K562 (cell line): ENCODE measurements around the gene ACOX1. TPM values are rescaled to one million over a fixed set of nuclear protein-coding genes. Genes with fewer than 3 reads are reported as not detected.

ENCODE experiments used
- ATAC-seq: fragments of 200-7000 bp; cut with Tn5 transposase; 3 replicates; pipeline ENCODE4 v1.9.1; 2020; ENCODE audit warnings: moderate library complexity
- BruUV-seq: library from RNA; stranded (reverse); fragments of 400-500 nt; replicated peaks from 2 replicates; lab custom pipeline; 2021; lab: Mats Ljungman, UMichigan
- CTCF ChIA-PET: fragments of 300-600 bp; formaldehyde crosslinking; extraction: SDS; loops from one replicate; lab custom pipeline; 2021; ENCODE audit warnings: low intra/inter-chr PET ratio; lab: Yijun Ruan, JAX
- POLR2A ChIA-PET: fragments of 300-600, 350-650 bp; sonication (Branson Sonifier 250); formaldehyde crosslinking; extraction: SDS; loops from one replicate; lab custom pipeline; 2021; ENCODE audit warnings: antibody characterized with exemption, inconsistent platforms; lab: Yijun Ruan, JAX
- DNase-seq, 4 experiments: peaks; one replicate each; pipeline versions ENCODE4 v3.0.0 to v3.0.0-alpha.2; 2011 to 2018; ENCODE audit warnings: low spot score in 3 of 4, mixed read lengths in 3 of 4; ENCODE audit errors: extremely low read depth in 1 of 4
- FAIRE-seq: peaks from 2 replicates; lab custom pipeline; 2011; peaks lifted over from hg19 to GRCh38; lab: Jason Lieb, UNC
- H2AFZ ChIP-seq: 2 replicates; pipeline ENCODE4 v1.6.0; 2011; ENCODE audit warnings: low read depth, low read length, control low read depth, inconsistent platforms
- H3K27ac ChIP-seq: fragments of 200-600 bp; 3 replicates; pipeline ENCODE4 v1.8.0; 2011; ENCODE audit warnings: low read depth, mild to moderate bottlenecking, control low read depth, inconsistent platforms, low read length, moderate library complexity, mixed read lengths; ENCODE audit errors: extremely low read depth
- H3K27me3 ChIP-seq, 2 experiments: fragments of 300-600 bp in 1 of 2; 2 replicates in 1 of 2; 3 replicates in 1 of 2; pipeline versions ENCODE4 v1.6.0 to v1.8.0; 2011; ENCODE audit warnings: inconsistent platforms in 2 of 2, low read length in 2 of 2, mild to moderate bottlenecking in 1 of 2, mixed read lengths in 1 of 2, moderate library complexity in 1 of 2; ENCODE audit not compliant: control insufficient read depth in 2 of 2, insufficient read depth in 2 of 2
- H3K36me3 ChIP-seq: fragments of 300-600 bp; 3 replicates; pipeline ENCODE4 v1.8.0; 2011; ENCODE audit warnings: mild to moderate bottlenecking, low read length, inconsistent platforms; ENCODE audit not compliant: control insufficient read depth, insufficient read depth
- H3K4me1 ChIP-seq, 2 experiments: fragments of 200-600 bp in 1 of 2; replicated peaks in 1 of 2; 2 replicates in 1 of 2; 3 replicates in 1 of 2; pipeline versions ENCODE4 v1.5.1 to v1.8.0; 2011; ENCODE audit warnings: inconsistent platforms in 2 of 2, low read length in 2 of 2, mild to moderate bottlenecking in 1 of 2, mixed read lengths in 1 of 2, moderate library complexity in 1 of 2; ENCODE audit not compliant: control insufficient read depth in 2 of 2, insufficient read depth in 2 of 2
- H3K4me2 ChIP-seq: 2 replicates; pipeline ENCODE4 v1.6.1; 2011; ENCODE audit warnings: low read length, control low read depth, inconsistent platforms, mixed read lengths; ENCODE audit not compliant: insufficient read depth
- H3K4me3 ChIP-seq: fragments of 200-600 bp; sonication (generic), shearing (Covaris generic); 2 replicates; pipeline ENCODE4 v1.5.1; 2016; ENCODE audit warnings: control low read depth, inconsistent platforms
- H3K79me2 ChIP-seq: fragments of 200-600 bp; 3 replicates; pipeline ENCODE4 v1.8.0; 2011; ENCODE audit warnings: low read length, inconsistent platforms; ENCODE audit not compliant: control insufficient read depth, insufficient read depth
- H3K9ac ChIP-seq, 2 experiments: 2 replicates each; pipeline versions ENCODE4 v1.6.0 to v1.6.1; 2011; ENCODE audit warnings: low read depth in 2 of 2, low read length in 2 of 2, control low read depth in 1 of 2, inconsistent platforms in 1 of 2, mild to moderate bottlenecking in 1 of 2, mixed read lengths in 1 of 2; ENCODE audit not compliant: insufficient read depth in 1 of 2
- H3K9me1 ChIP-seq: one replicate; pipeline ENCODE4 v1.6.0; 2011; ENCODE audit warnings: inconsistent platforms, mild to moderate bottlenecking, low read length, moderate library complexity; ENCODE audit not compliant: control insufficient read depth, insufficient read depth
- H3K9me3 ChIP-seq: replicated peaks from 2 replicates; pipeline ENCODE4 v1.5.1; 2011; ENCODE audit warnings: low read depth, low read length, inconsistent platforms; ENCODE audit not compliant: control insufficient read depth, insufficient read depth
- H4K20me1 ChIP-seq: replicated peaks from 2 replicates; pipeline ENCODE4 v1.6.1; 2011; ENCODE audit warnings: low read length, inconsistent platforms, mixed read lengths; ENCODE audit not compliant: control insufficient read depth, insufficient read depth
- EZH2 ChIP-seq: IDR thresholded peaks from 2 replicates; pipeline ENCODE4 v1.6.1; 2012; ENCODE audit warnings: low read depth, mild to moderate bottlenecking, inconsistent platforms, low read length, borderline replicate concordance
- JUNB ChIP-seq: fragments of 450-650 bp; formaldehyde crosslinking; conservative IDR thresholded peaks from 2 replicates; pipeline ENCODE4 v1.4.0; 2020; ENCODE audit warnings: mild to moderate bottlenecking
- MYBL2 ChIP-seq, 2 experiments: fragments of 450-650 bp in 1 of 2; sonication (generic) in 1 of 2; formaldehyde crosslinking in 1 of 2; IDR thresholded peaks; 2 replicates each; pipeline versions ENCODE4 v1.6.1 to v1.8.1; 2017 to 2022; ENCODE audit warnings: borderline replicate concordance in 1 of 2, inconsistent platforms in 1 of 2, low read depth in 1 of 2, mild to moderate bottlenecking in 1 of 2, missing genetic modification reagents in 1 of 2, moderate library complexity in 1 of 2
- NUFIP1 ChIP-seq: fragments of 450-650 bp; IDR thresholded peaks from 2 replicates; pipeline ENCODE4 v1.6.1; 2018; ENCODE audit not compliant: partially characterized antibody
- SETDB1 ChIP-seq: IDR thresholded peaks from one replicate; pipeline ENCODE4 v1.6.1; 2012; ENCODE audit warnings: low read length, control low read depth, inconsistent platforms
- TEAD4 ChIP-seq, 2 experiments: sonication (generic) in 1 of 2; formaldehyde crosslinking in 1 of 2; IDR thresholded peaks; 2 replicates each; pipeline versions ENCODE4 v1.6.1 to v1.8.0; 2012 to 2022; ENCODE audit warnings: borderline replicate concordance in 1 of 2, inconsistent platforms in 1 of 2, low read length in 1 of 2, mild to moderate bottlenecking in 1 of 2, missing genetic modification reagents in 1 of 2
- ZFPM2 ChIP-seq: fragments of 250-450 bp; sonication (Bioruptor Pico); IDR thresholded peaks from 2 replicates; pipeline ENCODE4 v1.5.1; 2022; ENCODE audit warnings: mild to moderate bottlenecking
- ZKSCAN1 ChIP-seq: fragments of 150-350 bp; IDR thresholded peaks from 2 replicates; pipeline ENCODE4 v1.6.1; 2016; ENCODE audit warnings: low read depth, low read length
- WGBS: fragments of 100-300 bp; shearing (Covaris generic); methylation state at CpG from one replicate; pipeline ENCODE4 v1.1.6; 2016; ENCODE audit warnings: low coverage, mixed read lengths; ENCODE audit not compliant: insufficient coverage; ENCODE audit errors: missing lambda C conversion rate; 5-methylcytosine and 5-hydroxymethylcytosine counted together
- in situ Hi-C: fragments of 300-500 bp; cut with MboI; formaldehyde crosslinking; loops from 4 replicates; pipeline ENCODE4 v1.15.0; 2018; ENCODE audit warnings: inconsistent platforms, mixed read lengths
- intact Hi-C: fragments of 100-400 bp; cut with micrococcal nuclease; formaldehyde crosslinking; loops from 2 replicates; pipeline ENCODE4 v1.14.2; 2022
- polyA plus RNA-seq, 8 experiments: library from polyadenylated mRNA; depleted of rRNA in 4 of 8; stranded (reverse) in 5 of 8; unstranded in 3 of 8; fragments of >200 nt; fragmentation: Nextera tagmentation in 2 of 8; fragmentation: Illumina TruSeq in 1 of 8; extraction: Ambion mirVana in 2 of 8; extraction: Trizol in 1 of 8; gene quantifications; 2 replicates each; pipeline versions ENCODE4 v1.2.1 to v1.2.3, GENCODE V29; 2011 to 2014; ENCODE audit warnings: inconsistent platforms in 1 of 8, missing spikeins in 1 of 8
- total RNA-seq, 7 experiments: library from RNA; depleted of rRNA in 6 of 7; stranded (reverse); fragments of >200 nt in 6 of 7; fragmentation: Illumina TruSeq in 2 of 7; extraction: Trizol in 2 of 7; gene quantifications; 2 replicates each; pipeline versions ENCODE4 v1.2.1 to v1.2.3, GENCODE V29; 2011 to 2021; ENCODE audit warnings: low replicate concordance in 1 of 7
- TF ChIP-seq, protein P1 (sequence below): sonication (generic); IDR thresholded peaks from 2 replicates; pipeline ENCODE4 v1.6.1; 2016
- TF ChIP-seq, protein P2 (sequence below), 2 experiments: fragments of 450-650 bp; formaldehyde crosslinking in 1 of 2; IDR thresholded peaks; 2 replicates each; pipeline versions ENCODE4 v1.4.0 to v1.6.1; 2014 to 2020; ENCODE audit warnings: mild to moderate bottlenecking in 2 of 2, borderline replicate concordance in 1 of 2, low read depth in 1 of 2

ACOX1 gene
- total and polyA plus RNA-seq, 9 of the 15 experiments (the other 6 are each of a cell fraction or from before 2014, with no cell fraction given), result 7.8 to 24.1 (median 14.5) TPM

GRCh38 chr17:76019833-76020467 is 41.0 kb upstream of the ACOX1 start:
- FAIRE-seq (no peak), DNase-seq (no peak), ATAC-seq (no peak)
- no peak overlapping the region for H3K4me2 ChIP-seq
- H3K4me1 ChIP-seq, result peaks cover 0 to 51% of the 10 kb centered on the region in 2 experiments; a peak in 3 of 5 replicates
- no peak overlapping the region for H3K27ac ChIP-seq
- ChIA-PET CTCF (no interaction called here), POLR2A (interaction anchor here (0.6 to 1.4 kb wide), 8 partner anchors 12 to 250 kb away, joined by 3 read pairs; no protein-coding TSS in a partner anchor)
- H3K9me3 ChIP-seq, result no peaks in the 10 kb centered on the region
- H3K9ac ChIP-seq, result no peak overlapping the region
- intact Hi-C loops, result loop anchor here (5.0 kb wide), 1 partner anchor 257 kb away; no protein-coding TSS in a partner anchor
- no peak overlapping the region for H2AFZ ChIP-seq
- no TSS peak for BruUV-seq
- no peaks in the 10 kb centered on the region for H3K79me2 ChIP-seq
- WGBS, result 21% methylated on average over 6 of the region's 6 CpGs
- no peaks in the 10 kb centered on the region for H3K9me1 ChIP-seq
- peaks cover 15 to 38% of the 10 kb centered on the region in 2 experiments; a peak in 4 of 5 replicates for H3K27me3 ChIP-seq
- in situ Hi-C loops, result no loop called here
- no peaks in the 10 kb centered on the region for H3K36me3 ChIP-seq
- H4K20me1 ChIP-seq, result 0 out of 2 replicates have a peak, but pooled peaks cover 3% of the 10 kb centered on the region
- H3K4me3 ChIP-seq, result no peak overlapping the region
- TF ChIP-seq, protein P1, sequence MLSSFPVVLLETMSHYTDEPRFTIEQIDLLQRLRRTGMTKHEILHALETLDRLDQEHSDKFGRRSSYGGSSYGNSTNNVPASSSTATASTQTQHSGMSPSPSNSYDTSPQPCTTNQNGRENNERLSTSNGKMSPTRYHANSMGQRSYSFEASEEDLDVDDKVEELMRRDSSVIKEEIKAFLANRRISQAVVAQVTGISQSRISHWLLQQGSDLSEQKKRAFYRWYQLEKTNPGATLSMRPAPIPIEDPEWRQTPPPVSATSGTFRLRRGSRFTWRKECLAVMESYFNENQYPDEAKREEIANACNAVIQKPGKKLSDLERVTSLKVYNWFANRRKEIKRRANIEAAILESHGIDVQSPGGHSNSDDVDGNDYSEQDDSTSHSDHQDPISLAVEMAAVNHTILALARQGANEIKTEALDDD, result peak; percentile 100
- TF ChIP-seq ZFPM2, result no peak
- TF ChIP-seq, protein P2, sequence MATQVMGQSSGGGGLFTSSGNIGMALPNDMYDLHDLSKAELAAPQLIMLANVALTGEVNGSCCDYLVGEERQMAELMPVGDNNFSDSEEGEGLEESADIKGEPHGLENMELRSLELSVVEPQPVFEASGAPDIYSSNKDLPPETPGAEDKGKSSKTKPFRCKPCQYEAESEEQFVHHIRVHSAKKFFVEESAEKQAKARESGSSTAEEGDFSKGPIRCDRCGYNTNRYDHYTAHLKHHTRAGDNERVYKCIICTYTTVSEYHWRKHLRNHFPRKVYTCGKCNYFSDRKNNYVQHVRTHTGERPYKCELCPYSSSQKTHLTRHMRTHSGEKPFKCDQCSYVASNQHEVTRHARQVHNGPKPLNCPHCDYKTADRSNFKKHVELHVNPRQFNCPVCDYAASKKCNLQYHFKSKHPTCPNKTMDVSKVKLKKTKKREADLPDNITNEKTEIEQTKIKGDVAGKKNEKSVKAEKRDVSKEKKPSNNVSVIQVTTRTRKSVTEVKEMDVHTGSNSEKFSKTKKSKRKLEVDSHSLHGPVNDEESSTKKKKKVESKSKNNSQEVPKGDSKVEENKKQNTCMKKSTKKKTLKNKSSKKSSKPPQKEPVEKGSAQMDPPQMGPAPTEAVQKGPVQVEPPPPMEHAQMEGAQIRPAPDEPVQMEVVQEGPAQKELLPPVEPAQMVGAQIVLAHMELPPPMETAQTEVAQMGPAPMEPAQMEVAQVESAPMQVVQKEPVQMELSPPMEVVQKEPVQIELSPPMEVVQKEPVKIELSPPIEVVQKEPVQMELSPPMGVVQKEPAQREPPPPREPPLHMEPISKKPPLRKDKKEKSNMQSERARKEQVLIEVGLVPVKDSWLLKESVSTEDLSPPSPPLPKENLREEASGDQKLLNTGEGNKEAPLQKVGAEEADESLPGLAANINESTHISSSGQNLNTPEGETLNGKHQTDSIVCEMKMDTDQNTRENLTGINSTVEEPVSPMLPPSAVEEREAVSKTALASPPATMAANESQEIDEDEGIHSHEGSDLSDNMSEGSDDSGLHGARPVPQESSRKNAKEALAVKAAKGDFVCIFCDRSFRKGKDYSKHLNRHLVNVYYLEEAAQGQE (IDR thresholded peaks at IDR 0.05; ENCODE audit: borderline replicate concordance), result no peak
- TF ChIP-seq, protein P2 (CRISPR knock-in tag; IDR thresholded peaks at IDR 0.05; ENCODE audit: low read depth), result no peak
- TF ChIP-seq MYBL2 (IDR thresholded peaks at IDR 0.05; ENCODE audit: low read depth), result no peak
- TF ChIP-seq MYBL2 (CRISPR knock-in tag; IDR thresholded peaks at IDR 0.05; ENCODE audit: borderline replicate concordance), result no peak
- TF ChIP-seq JUNB, result no peak
- no peak for TF ChIP-seq ZKSCAN1
- TF ChIP-seq SETDB1, result no peak
- TF ChIP-seq NUFIP1, result peak; percentile 89
- TF ChIP-seq TEAD4 (IDR thresholded peaks at IDR 0.05; ENCODE audit: low read length), result no peak
- TF ChIP-seq TEAD4 (CRISPR knock-in tag; IDR thresholded peaks at IDR 0.05; ENCODE audit: borderline replicate concordance), result no peak
- TF ChIP-seq EZH2, result no peak
